Lower leg skin (tissue), 4 donors: Measurements from ENCODE around the gene LIAS. TPM values are rescaled to one million over a fixed set of nuclear protein-coding genes. Genes with fewer than 3 reads are reported as not detected.

Source experiments
- DNase-seq, 2 donors: peaks; one replicate each; pipeline ENCODE4 v3.0.0-alpha.2; 2019; ENCODE audit warnings: low spot score in 2 of 2
- H3K4me3 ChIP-seq: fragments of 200-600 bp; sonication (generic); 2 replicates; pipeline ENCODE4 v1.5.1; 2017; ENCODE audit warnings: mild to moderate bottlenecking, low read depth; ENCODE audit not compliant: poor library complexity, severe bottlenecking
- CTCF ChIP-seq, 3 donors: fragments of 450-650 bp; IDR thresholded peaks; one replicate each; pipeline ENCODE4 v1.5.1; 2016; ENCODE audit warnings: antibody characterized with exemption in 3 of 3, mild to moderate bottlenecking in 3 of 3, moderate library complexity in 2 of 3
- POLR2A ChIP-seq, 2 donors: fragments of 450-650 bp; IDR thresholded peaks; one replicate each; pipeline ENCODE4 v1.6.1; 2016 to 2017; ENCODE audit warnings: antibody characterized with exemption in 2 of 2, mild to moderate bottlenecking in 1 of 2, moderate library complexity in 1 of 2
- WGBS, 2 donors: methylation state at CpG; one replicate each; pipeline ENCODE4 v1.1.5; 2018; 5-methylcytosine and 5-hydroxymethylcytosine counted together
- intact Hi-C: fragments of 100-400 bp; cut with DNase I; formaldehyde crosslinking; loops from one replicate; pipeline ENCODE4 v1.15.0; 2023; ENCODE audit warnings: low total_unique reads
- total RNA-seq, 4 donors: library from RNA; depleted of rRNA; stranded (reverse); fragments of >200 nt; gene quantifications; one replicate each; pipeline ENCODE4 v1.1.0, GENCODE V29; 2016

LIAS gene
- total RNA-seq, 4 donors from 2014 or later: 10.1 to 18.5 (median 12.4) TPM

DNA sequence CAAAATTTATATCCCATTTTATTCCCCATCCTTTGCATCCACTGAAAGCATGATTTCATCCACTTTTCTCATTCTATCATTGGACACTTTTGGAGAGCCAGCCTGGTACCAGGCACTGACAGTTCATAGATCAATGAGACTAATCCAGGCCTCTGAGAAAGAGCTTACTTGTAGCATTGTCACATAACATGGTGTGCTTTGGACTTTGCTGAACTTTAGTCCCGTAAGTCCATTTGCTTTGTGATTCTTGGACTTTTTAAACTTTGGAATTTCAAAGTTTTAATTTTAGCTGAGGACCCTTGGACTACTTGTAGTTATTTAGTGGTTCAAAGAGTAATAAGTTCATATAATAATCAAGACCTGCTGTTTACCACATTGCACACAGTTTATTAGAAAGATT is 11.5 kb downstream of the LIAS start:
- no peak overlapping the region for H3K4me3 ChIP-seq
- intact Hi-C loops: no loop called here
- WGBS, 2 donors: 90 to 97% methylated on average over 1 of the region's 1 CpG
- TF ChIP-seq CTCF (IDR thresholded peaks at IDR 0.05) (no peak), POLR2A (IDR thresholded peaks at IDR 0.05) (no peak)
- no peak for DNase-seq

DNA sequence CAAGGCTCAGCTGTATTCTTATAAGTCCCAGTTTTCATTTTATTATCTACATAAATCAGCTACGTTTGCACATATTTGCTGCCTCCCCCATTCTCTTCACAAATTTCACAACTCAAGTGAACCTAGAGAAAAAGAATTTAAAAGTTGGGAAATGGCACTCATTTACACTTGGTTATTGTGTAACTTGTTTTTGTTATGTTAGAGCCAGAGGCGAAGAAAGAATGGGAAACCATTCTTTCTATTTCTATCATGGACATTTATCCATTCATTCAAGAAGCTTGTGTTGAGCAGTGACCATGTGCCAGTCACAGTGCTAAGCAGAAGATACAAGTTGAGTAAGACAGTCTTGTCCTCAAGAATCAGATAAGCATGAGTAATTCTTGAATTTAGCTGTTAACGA is 13.5 kb downstream of the LIAS start:
- TF ChIP-seq CTCF (IDR thresholded peaks at IDR 0.05): no peak
- no peak for TF ChIP-seq POLR2A (IDR thresholded peaks at IDR 0.05)
- DNase-seq: no peak
- no peak overlapping the region for H3K4me3 ChIP-seq
- intact Hi-C loops: no loop called here
- 91 to 93% methylated on average over 3 of the region's 3 CpGs for WGBS, 2 donors

DNA sequence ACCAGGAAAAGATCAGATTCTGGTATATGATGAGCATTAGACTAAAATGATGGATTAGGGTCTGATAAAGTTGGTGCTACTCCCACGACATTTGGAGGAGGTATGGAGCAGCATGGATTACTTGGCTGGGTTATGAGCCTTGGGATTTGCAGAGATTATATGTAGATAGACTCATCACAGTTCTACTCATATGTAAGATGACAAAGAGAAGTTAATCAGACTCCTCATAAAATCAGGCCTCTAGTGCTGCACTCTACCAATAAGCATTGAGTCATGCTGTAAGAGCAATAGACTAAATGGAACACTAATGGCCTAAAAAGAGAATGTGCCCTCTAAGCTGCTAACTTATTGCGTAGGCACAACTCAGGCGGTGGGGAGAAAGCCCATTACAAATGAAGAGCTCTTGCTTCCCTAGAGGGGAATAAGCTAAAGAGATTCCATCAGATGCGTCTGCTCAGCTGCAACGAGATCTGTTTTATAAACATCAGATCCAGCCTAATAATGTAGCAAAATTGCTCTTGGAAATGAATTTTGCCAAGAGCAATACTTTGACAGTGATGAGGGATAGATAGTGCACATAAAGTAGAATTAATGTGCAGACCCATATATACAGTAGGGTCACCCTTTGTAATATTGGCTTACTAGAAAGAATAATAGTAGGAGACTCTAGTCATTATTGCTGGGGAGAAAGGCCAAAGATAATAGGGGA is 17.5 kb downstream of the LIAS start:
- no peak for DNase-seq
- 86 to 87% methylated on average over 5 of the region's 5 CpGs for WGBS, 2 donors
- intact Hi-C loops: no loop called here
- no peak overlapping the region for H3K4me3 ChIP-seq
- TF ChIP-seq CTCF (IDR thresholded peaks at IDR 0.05) (no peak), POLR2A (IDR thresholded peaks at IDR 0.05) (no peak)

- TF ChIP-seq POLR2A (IDR thresholded peaks at IDR 0.05) (no peak), CTCF (IDR thresholded peaks at IDR 0.05) (no peak)
- DNase-seq: no peak
- intact Hi-C loops: no loop called here
- no peak overlapping the region for H3K4me3 ChIP-seq
- WGBS, 2 donors: 95 to 97% methylated on average over 22 to 27 of the region's 27 CpGs
These were observed 21.4 kb downstream of the LIAS start for GRCh38 chr4:39480251-39480650.

DNA sequence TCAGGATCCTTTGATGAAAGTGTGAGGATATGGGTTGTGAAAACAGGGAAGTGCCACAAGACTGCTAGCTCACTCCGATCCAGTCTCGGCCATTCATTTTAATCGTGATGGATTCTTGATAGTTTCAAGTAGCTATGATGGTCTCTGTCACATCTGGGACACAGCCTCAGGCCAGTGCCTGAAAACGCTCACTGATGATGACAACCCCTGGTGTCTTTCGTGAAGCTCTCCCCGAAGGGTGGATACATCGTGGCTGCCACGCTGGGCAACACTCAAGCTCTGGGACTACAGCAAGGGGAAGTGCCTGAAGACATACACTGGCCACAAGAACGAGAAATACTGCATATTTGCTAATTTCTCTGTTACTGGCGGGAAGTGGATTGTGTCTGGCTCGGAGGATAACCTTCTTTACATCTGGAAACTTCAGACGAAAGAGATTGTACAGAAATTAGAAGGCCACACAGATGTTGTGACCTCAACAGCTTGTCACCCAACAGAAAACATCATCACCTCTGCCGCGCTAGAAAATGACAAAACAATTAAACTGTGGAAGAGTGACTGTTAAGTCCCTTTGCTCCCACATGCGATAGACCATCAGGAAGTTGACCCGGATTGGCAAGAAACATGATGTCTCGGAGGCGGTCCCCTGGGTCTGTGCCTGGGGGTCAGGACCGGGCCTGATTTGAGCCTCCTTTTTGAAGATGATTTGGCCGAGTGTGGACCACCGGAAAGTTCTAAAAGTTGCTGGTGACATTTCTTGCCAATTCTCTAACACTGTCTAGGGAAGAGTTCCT is 22.2 kb downstream of the LIAS start:
- WGBS, 2 donors: 84 to 87% methylated on average over 21 of the region's 21 CpGs
- H3K4me3 ChIP-seq: no peak overlapping the region

More for the DNA sequence above, 22.2 kb downstream of the LIAS start:
- TF ChIP-seq POLR2A (IDR thresholded peaks at IDR 0.05): no peak
- TF ChIP-seq CTCF (IDR thresholded peaks at IDR 0.05): no peak
- intact Hi-C loops: no loop called here
- no peak for DNase-seq
